ENCODE measurements around the gene RYR1. TPM values are rescaled to one million over a fixed set of nuclear protein-coding genes. Genes with fewer than 3 reads are reported as not detected.
"Not testable (repeated sequence)": the region's sequence is repeated elsewhere in the genome, so short reads cannot be mapped to it uniquely, and the experiment has no call there.

The RYR1 gene
- total and polyA plus RNA-seq, 8 donors = 1.5 to 5.8 (median 3.6) TPM

- intact Hi-C loops (cut with DNase I) = no loop called here
- no peak overlapping the region for H3K27ac ChIP-seq
- TF ChIP-seq, protein P1, sequence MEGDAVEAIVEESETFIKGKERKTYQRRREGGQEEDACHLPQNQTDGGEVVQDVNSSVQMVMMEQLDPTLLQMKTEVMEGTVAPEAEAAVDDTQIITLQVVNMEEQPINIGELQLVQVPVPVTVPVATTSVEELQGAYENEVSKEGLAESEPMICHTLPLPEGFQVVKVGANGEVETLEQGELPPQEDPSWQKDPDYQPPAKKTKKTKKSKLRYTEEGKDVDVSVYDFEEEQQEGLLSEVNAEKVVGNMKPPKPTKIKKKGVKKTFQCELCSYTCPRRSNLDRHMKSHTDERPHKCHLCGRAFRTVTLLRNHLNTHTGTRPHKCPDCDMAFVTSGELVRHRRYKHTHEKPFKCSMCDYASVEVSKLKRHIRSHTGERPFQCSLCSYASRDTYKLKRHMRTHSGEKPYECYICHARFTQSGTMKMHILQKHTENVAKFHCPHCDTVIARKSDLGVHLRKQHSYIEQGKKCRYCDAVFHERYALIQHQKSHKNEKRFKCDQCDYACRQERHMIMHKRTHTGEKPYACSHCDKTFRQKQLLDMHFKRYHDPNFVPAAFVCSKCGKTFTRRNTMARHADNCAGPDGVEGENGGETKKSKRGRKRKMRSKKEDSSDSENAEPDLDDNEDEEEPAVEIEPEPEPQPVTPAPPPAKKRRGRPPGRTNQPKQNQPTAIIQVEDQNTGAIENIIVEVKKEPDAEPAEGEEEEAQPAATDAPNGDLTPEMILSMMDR (IDR thresholded peaks at IDR 0.05) = no peak
Measured at GRCh38 chr19:38490861-38491260, 57.4 kb downstream of the RYR1 start.

DNA sequence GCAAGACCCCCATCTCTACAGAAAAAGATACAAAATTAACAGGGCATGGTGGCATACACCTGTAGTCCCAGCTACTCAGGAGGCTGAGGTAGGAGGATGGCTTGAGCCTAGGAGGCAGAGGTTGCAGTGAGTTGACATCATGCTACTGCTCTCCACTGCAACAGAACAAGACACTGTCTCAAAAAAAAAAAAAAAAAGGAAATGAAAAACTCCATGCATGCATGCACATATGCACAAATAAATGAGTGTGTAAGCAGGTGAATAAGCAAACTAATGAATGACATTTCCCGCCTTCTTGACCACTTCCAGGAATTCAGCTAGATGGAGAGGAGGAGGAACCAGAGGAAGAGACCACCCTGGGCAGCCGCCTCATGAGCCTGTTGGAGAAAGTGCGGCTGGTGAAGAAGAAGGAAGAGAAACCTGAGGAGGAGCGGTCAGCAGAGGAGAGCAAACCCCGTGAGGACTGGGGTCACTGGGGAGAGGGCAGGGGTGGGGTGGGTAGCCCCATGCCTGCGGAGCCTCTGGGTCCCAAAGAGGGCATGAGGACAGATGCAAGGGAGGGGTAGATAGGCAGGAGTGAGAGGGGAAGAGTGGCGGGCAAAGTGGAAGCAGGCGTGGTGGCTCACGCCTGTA lies 58.8 kb downstream of the RYR1 start:
- Histone ChIP-seq H3K27ac (no peak overlapping the region), H3K4me1 (no peaks in the 10 kb centered on the region), H3K4me3 (no peak overlapping the region), H3K36me3 (no peaks in the 10 kb centered on the region), H3K27me3 (peaks cover 0 to 18% of the 10 kb centered on the region in 2 donors), H3K9me3 (no peaks in the 10 kb centered on the region)
- DNase-seq (no peak), ATAC-seq (no peak)
- TF ChIP-seq, protein P1 (IDR thresholded peaks at IDR 0.05) = no peak
- intact Hi-C loops (cut with DNase I) = no loop called here

More at GRCh38 chr19:38490861-38491260, 57.4 kb downstream of the RYR1 start:
- Histone ChIP-seq H3K27me3 (peaks cover 0 to 18% of the 10 kb centered on the region in 2 donors), H3K36me3 (no peaks in the 10 kb centered on the region), H3K4me3 (no peak overlapping the region), H3K9me3 (no peaks in the 10 kb centered on the region), H3K4me1 (no peaks in the 10 kb centered on the region)
- no peak for DNase-seq
- no peak for ATAC-seq

GRCh38 chr19:38494379-38494778 lies 60.9 kb downstream of the RYR1 start:
- intact Hi-C loops (cut with DNase I) = no loop called here
- Histone ChIP-seq H3K36me3 (no peaks in the 10 kb centered on the region), H3K27me3 (peaks cover 0 to 18% of the 10 kb centered on the region in 2 donors), H3K4me3 (no peak overlapping the region), H3K27ac (no peak overlapping the region), H3K9me3 (no peaks in the 10 kb centered on the region), H3K4me1 (no peaks in the 10 kb centered on the region)
- TF ChIP-seq, protein P1 (IDR thresholded peaks at IDR 0.05) = no peak
- ATAC-seq (no peak), DNase-seq (no peak)

GRCh38 chr19:38495375-38495774 lies 61.9 kb downstream of the RYR1 start:
- H3K9me3 ChIP-seq; ATAC-seq; H3K36me3 ChIP-seq; intact Hi-C loops (cut with DNase I); H3K27ac ChIP-seq; H3K4me1 ChIP-seq; DNase-seq; H3K4me3 ChIP-seq: not testable (repeated sequence)
- H3K27me3 ChIP-seq = peaks cover 0 to 17% of the 10 kb centered on the region in 2 donors

DNA sequence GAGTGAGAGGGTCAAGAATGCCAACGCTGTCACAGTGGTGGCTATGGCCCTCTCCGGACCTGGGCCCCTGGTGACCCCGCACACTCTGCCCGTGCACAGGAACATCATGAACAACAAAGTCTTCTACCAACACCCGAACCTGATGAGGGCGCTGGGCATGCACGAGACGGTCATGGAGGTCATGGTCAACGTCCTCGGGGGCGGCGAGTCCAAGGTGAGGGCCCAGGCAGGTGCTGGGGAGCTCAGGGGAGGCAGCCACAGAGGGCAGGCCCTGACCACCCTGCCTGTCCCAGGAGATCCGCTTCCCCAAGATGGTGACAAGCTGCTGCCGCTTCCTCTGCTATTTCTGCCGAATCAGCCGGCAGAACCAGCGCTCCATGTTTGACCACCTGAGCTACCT lies 62.6 kb downstream of the RYR1 start:
- intact Hi-C loops (cut with DNase I) = no loop called here
- H3K27ac ChIP-seq = no peak overlapping the region
- TF ChIP-seq, protein P1 (IDR thresholded peaks at IDR 0.05) = no peak
- H3K4me3 ChIP-seq = no peak overlapping the region
- ATAC-seq (no peak), DNase-seq (no peak)
- H3K9me3 ChIP-seq = no peaks in the 10 kb centered on the region
- no peaks in the 10 kb centered on the region for H3K36me3 ChIP-seq
- no peaks in the 10 kb centered on the region for H3K4me1 ChIP-seq
- H3K27me3 ChIP-seq = peaks cover 0 to 21% of the 10 kb centered on the region in 2 donors

All from left lung (tissue), 10 donors.